Gastroesophageal sphincter (tissue), 4 donors: ENCODE results near the gene OR5W2. TPM values are rescaled to one million over a fixed set of nuclear protein-coding genes. Genes with fewer than 3 reads are reported as not detected.

ENCODE experiments used
- ATAC-seq: fragments of 150-250 bp; one replicate; pipeline ENCODE4 v1.9.1; 2016; ENCODE audit warnings: mild to moderate bottlenecking, moderate library complexity
- H3K27ac ChIP-seq, 4 donors: fragments of 200-600 bp; sonication (generic) in 3 of 4; 1 replicate in 3 of 4; 2 replicates in 1 of 4; pipeline ENCODE4 v1.5.1; 2016 to 2019
- H3K27me3 ChIP-seq: fragments of 200-600 bp; sonication (generic); one replicate; pipeline ENCODE4 v1.5.1; 2019
- H3K36me3 ChIP-seq, 2 donors: fragments of 200-600 bp; sonication (generic); one replicate each; pipeline ENCODE4 v1.5.1; 2019; ENCODE audit warnings: control low read depth in 1 of 2
- H3K4me1 ChIP-seq, 3 donors: fragments of 200-600 bp; sonication (generic); 1 replicate in 2 of 3; 2 replicates in 1 of 3; pipeline ENCODE4 v1.5.1; 2016 to 2019; ENCODE audit warnings: control low read depth in 2 of 3
- H3K4me3 ChIP-seq, 2 donors: fragments of 200-600 bp; sonication (generic); one replicate each; pipeline ENCODE4 v1.5.1; 2019; ENCODE audit warnings: mild to moderate bottlenecking in 1 of 2, moderate library complexity in 1 of 2
- H3K9me3 ChIP-seq, 3 donors: fragments of 200-600 bp; sonication (generic); one replicate each; pipeline ENCODE4 v1.5.1; 2017 to 2019; ENCODE audit warnings: control low read depth in 2 of 3
- EP300 ChIP-seq: sonication (generic); formaldehyde crosslinking; IDR thresholded peaks from one replicate; pipeline ENCODE4 v1.6.1; 2017; ENCODE audit warnings: antibody characterized with exemption, mild to moderate bottlenecking
- POLR2A ChIP-seq, 2 donors: fragments of 450-650 bp; IDR thresholded peaks; one replicate each; pipeline ENCODE4 v1.6.1; 2017; ENCODE audit warnings: antibody characterized with exemption in 2 of 2, mild to moderate bottlenecking in 2 of 2, moderate library complexity in 1 of 2
- POLR2AphosphoS5 ChIP-seq: sonication (generic); formaldehyde crosslinking; IDR thresholded peaks from one replicate; pipeline ENCODE4 v1.6.1; 2017; ENCODE audit warnings: antibody characterized with exemption
- WGBS, 2 donors: methylation state at CpG; one replicate each; pipeline ENCODE4 v1.1.5; 2018; ENCODE audit warnings: low coverage in 1 of 2; 5-methylcytosine and 5-hydroxymethylcytosine counted together
- total RNA-seq, 4 donors: library from RNA; depleted of rRNA; stranded (reverse); fragments of >200 nt; gene quantifications; one replicate each; pipeline ENCODE4 v1.1.0, GENCODE V29; 2016
- TF ChIP-seq, protein P1 (sequence below), 4 experiments: fragments of 200-600 bp in 2 of 4; fragments of 450-650 bp in 2 of 4; sonication (generic) in 1 of 4; IDR thresholded peaks; one replicate each; pipeline ENCODE4 v1.5.1; 2017 to 2019; ENCODE audit warnings: antibody characterized with exemption in 4 of 4, mild to moderate bottlenecking in 2 of 4, moderate library complexity in 2 of 4

OR5W2 gene
- total RNA-seq = not detected

- Histone ChIP-seq H3K4me1 (no peaks in the 10 kb centered on the region), H3K9me3 (no peaks in the 10 kb centered on the region), H3K36me3 (no peaks in the 10 kb centered on the region), H3K27ac (no peak within 1 kb of the TSS), H3K27me3 (no peaks in the 10 kb centered on the region), H3K4me3 (no peak within 1 kb of the TSS)
- 62 to 68% methylated on average over 1 of the region's 1 CpG for WGBS, 2 donors
- no peak for ATAC-seq
- no peak for TF ChIP-seq POLR2AphosphoS5
- no peak for TF ChIP-seq EP300
- TF ChIP-seq, protein P1, sequence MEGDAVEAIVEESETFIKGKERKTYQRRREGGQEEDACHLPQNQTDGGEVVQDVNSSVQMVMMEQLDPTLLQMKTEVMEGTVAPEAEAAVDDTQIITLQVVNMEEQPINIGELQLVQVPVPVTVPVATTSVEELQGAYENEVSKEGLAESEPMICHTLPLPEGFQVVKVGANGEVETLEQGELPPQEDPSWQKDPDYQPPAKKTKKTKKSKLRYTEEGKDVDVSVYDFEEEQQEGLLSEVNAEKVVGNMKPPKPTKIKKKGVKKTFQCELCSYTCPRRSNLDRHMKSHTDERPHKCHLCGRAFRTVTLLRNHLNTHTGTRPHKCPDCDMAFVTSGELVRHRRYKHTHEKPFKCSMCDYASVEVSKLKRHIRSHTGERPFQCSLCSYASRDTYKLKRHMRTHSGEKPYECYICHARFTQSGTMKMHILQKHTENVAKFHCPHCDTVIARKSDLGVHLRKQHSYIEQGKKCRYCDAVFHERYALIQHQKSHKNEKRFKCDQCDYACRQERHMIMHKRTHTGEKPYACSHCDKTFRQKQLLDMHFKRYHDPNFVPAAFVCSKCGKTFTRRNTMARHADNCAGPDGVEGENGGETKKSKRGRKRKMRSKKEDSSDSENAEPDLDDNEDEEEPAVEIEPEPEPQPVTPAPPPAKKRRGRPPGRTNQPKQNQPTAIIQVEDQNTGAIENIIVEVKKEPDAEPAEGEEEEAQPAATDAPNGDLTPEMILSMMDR (IDR thresholded peaks at IDR 0.05) = no peak
- TF ChIP-seq POLR2A (IDR thresholded peaks at IDR 0.05) = no peak
Measured at GRCh38 chr11:55914482-55914881, at the start of gene OR5W2. TSS of gene OR5W2 (minus strand) at chr11:55914582. CDS start at chr11:55914582, 0 bp downstream.

- WGBS, 2 donors = 63 to 79% methylated on average over 4 of the region's 4 CpGs
Measured at GRCh38 chr11:55956521-55956920, 42.1 kb upstream of the OR5W2 start.

DNA sequence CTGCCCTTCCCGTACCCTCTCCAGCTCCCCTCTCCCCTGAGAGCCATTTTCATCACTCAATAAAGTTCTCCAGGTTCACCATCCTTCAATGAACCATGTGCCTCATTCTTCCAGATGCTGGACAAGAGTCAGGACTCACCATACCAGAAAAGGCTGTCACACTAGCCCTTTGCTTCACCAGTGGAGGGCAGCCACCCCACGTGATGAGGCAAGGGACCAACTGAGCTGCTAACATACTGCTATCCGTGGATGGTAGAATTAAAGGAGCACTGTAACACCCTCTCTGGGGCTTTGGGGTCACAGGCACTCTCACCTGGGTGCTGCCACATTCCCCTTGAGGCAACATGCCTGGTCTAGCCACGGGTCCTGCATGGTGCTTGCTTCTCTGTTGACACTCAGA is 34.9 kb upstream of the OR5W2 start:
- WGBS, 2 donors = 44 to 60% methylated on average over 1 of the region's 4 CpGs
- no peak for ATAC-seq
- Histone ChIP-seq H3K9me3 (no peaks in the 10 kb centered on the region), H3K27ac (no peak overlapping the region), H3K27me3 (no peaks in the 10 kb centered on the region), H3K36me3 (no peaks in the 10 kb centered on the region), H3K4me1 (no peaks in the 10 kb centered on the region), H3K4me3 (no peak overlapping the region)
- TF ChIP-seq EP300 = no peak
- TF ChIP-seq, protein P1 (IDR thresholded peaks at IDR 0.05) = no peak
- no peak for TF ChIP-seq POLR2AphosphoS5
- no peak for TF ChIP-seq POLR2A (IDR thresholded peaks at IDR 0.05)

More at GRCh38 chr11:55956521-55956920, 42.1 kb upstream of the OR5W2 start:
- Histone ChIP-seq H3K4me1 (no peaks in the 10 kb centered on the region), H3K9me3 (no peaks in the 10 kb centered on the region), H3K27me3 (no peaks in the 10 kb centered on the region), H3K4me3 (no peak overlapping the region), H3K36me3 (no peaks in the 10 kb centered on the region), H3K27ac (no peak overlapping the region)
- TF ChIP-seq EP300 = no peak
- ATAC-seq = no peak

- no peak for ATAC-seq
- H3K9me3 ChIP-seq = no peaks in the 10 kb centered on the region
- no peak for TF ChIP-seq POLR2AphosphoS5
- TF ChIP-seq, protein P1 (IDR thresholded peaks at IDR 0.05) = peak in 1 of 4 experiments; percentile 28
- WGBS, 2 donors = 2% methylated on average over 3 of the region's 3 CpGs
- H3K27ac ChIP-seq = no peak overlapping the region
- no peaks in the 10 kb centered on the region for H3K4me1 ChIP-seq
- no peak overlapping the region for H3K4me3 ChIP-seq
- no peaks in the 10 kb centered on the region for H3K36me3 ChIP-seq
- no peaks in the 10 kb centered on the region for H3K27me3 ChIP-seq
Measured at GRCh38 chr11:55942785-55943392, 28.5 kb upstream of the OR5W2 start.

- Histone ChIP-seq H3K4me1 (no peaks in the 10 kb centered on the region), H3K36me3 (no peaks in the 10 kb centered on the region), H3K27me3 (no peaks in the 10 kb centered on the region), H3K4me3 (no peak within 1 kb of the TSS), H3K27ac (no peak within 1 kb of the TSS), H3K9me3 (no peaks in the 10 kb centered on the region)
- no peak for ATAC-seq
- WGBS, 2 donors = 46% methylated on average over 2 of the region's 2 CpGs
- TF ChIP-seq EP300 (no peak), POLR2AphosphoS5 (no peak), POLR2A (IDR thresholded peaks at IDR 0.05) (no peak)
- TF ChIP-seq, protein P1 (IDR thresholded peaks at IDR 0.05) = no peak
Measured at GRCh38 chr11:55936300-55936699, 21.9 kb upstream of the OR5W2 start, which contains the start of gene OR5I1. TSS of gene OR5I1 (minus strand) at chr11:55936400. CDS start at chr11:55936400, 0 bp downstream.
